Right renal pelvis (tissue), 4 donors: ENCODE measurements around the gene PCDH17. TPM values are rescaled to one million over a fixed set of nuclear protein-coding genes. Genes with fewer than 3 reads are reported as not detected.

Experiments
- DNase-seq, 4 donors: peaks; one replicate each; pipeline ENCODE4 v3.0.0-alpha.2; 2013; ENCODE audit warnings: low read depth in 4 of 4, low spot score in 3 of 4, missing footprints in 1 of 4
- polyA plus RNA-seq, 4 donors: library from polyadenylated mRNA; unstranded; fragments of 120-200 nt; gene quantifications; one replicate each; pipeline ENCODE4 v1.2.1, GENCODE V29; 2013; ENCODE audit not compliant: insufficient read length in 4 of 4

The PCDH17 gene
- polyA plus RNA-seq, 4 donors = 16.6 to 18.2 (median 17.3) TPM

GRCh38 chr13:57724486-57725272, 93.1 kb downstream of the PCDH17 start:
- DNase-seq = no peak

GRCh38 chr13:57725480-57725879, 93.9 kb downstream of the PCDH17 start:
- DNase-seq = no peak

- DNase-seq = no peak
Observed at GRCh38 chr13:57726981-57727380, 95.4 kb downstream of the PCDH17 start.

GRCh38 chr13:57734306-57734705, 102.8 kb downstream of the PCDH17 start:
- DNase-seq = no peak

- DNase-seq = no peak
Observed at GRCh38 chr13:57739089-57739488, 107.5 kb downstream of the PCDH17 start.

GRCh38 chr13:57739543-57740190, 108.1 kb downstream of the PCDH17 start:
- DNase-seq = no peak

GRCh38 chr13:57740719-57741118, 109.2 kb downstream of the PCDH17 start:
- no peak for DNase-seq

- no peak for DNase-seq
Observed at GRCh38 chr13:57748096-57748495, 116.6 kb downstream of the PCDH17 start.

- no peak for DNase-seq
Observed at GRCh38 chr13:57760951-57761350, 129.4 kb downstream of the PCDH17 start.

GRCh38 chr13:57763689-57764088, 132.1 kb downstream of the PCDH17 start:
- DNase-seq = no peak
